Choroid plexus epithelial cell (primary cell): ENCODE results near the gene UPF3B.
"Not testable (repeated sequence)": the region's sequence is repeated elsewhere in the genome, so short reads cannot be mapped to it uniquely, and the experiment has no call there.

ENCODE experiments used
- DNase-seq: peaks from one replicate; pipeline ENCODE4 v3.0.0-alpha.2; 2010; ENCODE audit warnings: low read depth
- H3K4me3 ChIP-seq: 2 replicates; pipeline ENCODE4 v1.5.1; 2011; ENCODE audit warnings: low read depth, mild to moderate bottlenecking, control low read depth, low read length, moderate library complexity
- TF ChIP-seq, protein P1 (sequence below): conservative IDR thresholded peaks from 2 replicates; pipeline ENCODE4 v1.5.1; 2011; ENCODE audit warnings: low read depth, mild to moderate bottlenecking, control low read depth, inconsistent platforms, low read length, moderate library complexity

The UPF3B gene

DNA sequence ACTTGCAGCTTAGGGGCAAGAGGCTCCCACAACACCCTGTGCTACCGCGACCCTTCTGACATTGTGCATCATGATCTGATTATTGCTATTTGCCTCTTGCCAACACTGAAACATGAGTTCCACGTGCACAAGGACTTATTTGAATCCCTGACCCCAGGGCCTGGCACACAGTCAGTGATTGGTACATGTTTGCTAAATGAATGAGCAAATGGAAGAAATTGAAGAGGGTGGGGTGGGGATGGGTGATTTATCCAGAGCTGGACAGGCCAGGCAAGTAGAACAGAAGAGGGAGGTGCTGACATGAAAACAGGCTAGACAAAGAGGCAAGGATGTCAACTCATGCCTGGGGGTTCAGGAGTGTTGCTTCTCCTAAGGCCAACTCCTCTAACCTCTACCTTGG is 36.5 kb downstream of the UPF3B start:
- H3K4me3 ChIP-seq, result no peak overlapping the region
- TF ChIP-seq, protein P1, sequence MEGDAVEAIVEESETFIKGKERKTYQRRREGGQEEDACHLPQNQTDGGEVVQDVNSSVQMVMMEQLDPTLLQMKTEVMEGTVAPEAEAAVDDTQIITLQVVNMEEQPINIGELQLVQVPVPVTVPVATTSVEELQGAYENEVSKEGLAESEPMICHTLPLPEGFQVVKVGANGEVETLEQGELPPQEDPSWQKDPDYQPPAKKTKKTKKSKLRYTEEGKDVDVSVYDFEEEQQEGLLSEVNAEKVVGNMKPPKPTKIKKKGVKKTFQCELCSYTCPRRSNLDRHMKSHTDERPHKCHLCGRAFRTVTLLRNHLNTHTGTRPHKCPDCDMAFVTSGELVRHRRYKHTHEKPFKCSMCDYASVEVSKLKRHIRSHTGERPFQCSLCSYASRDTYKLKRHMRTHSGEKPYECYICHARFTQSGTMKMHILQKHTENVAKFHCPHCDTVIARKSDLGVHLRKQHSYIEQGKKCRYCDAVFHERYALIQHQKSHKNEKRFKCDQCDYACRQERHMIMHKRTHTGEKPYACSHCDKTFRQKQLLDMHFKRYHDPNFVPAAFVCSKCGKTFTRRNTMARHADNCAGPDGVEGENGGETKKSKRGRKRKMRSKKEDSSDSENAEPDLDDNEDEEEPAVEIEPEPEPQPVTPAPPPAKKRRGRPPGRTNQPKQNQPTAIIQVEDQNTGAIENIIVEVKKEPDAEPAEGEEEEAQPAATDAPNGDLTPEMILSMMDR, result no peak
- no peak for DNase-seq

GRCh38 chrX:119809185-119809666 is 43.5 kb downstream of the UPF3B start:
- TF ChIP-seq, protein P1, result no peak
- H3K4me3 ChIP-seq, result no peak overlapping the region
- no peak for DNase-seq

DNA sequence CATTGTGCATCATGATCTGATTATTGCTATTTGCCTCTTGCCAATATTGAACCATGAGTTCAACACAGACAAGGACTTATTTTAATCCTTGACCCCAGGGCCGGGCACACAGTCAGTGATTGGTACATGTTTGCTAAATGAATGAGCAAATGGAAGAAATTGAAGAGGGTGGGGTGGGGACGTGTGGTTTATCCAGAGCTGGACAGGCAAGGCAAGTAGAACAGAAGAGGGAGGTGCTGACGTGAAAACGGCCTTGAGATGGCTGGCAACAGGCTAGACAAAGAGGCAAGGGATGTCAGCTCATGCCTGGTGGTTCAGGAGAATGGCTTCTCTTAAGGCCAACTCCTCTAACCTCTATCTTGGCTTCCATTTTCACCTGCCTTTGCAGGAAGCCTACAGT is 44.3 kb downstream of the UPF3B start:
- not testable (repeated sequence) for H3K4me3 ChIP-seq

GRCh38 chrX:119802546-119802945 is 50.2 kb downstream of the UPF3B start:
- TF ChIP-seq, protein P1, result no peak
- DNase-seq, result no peak

More for the DNA sequence above, 44.3 kb downstream of the UPF3B start:
- DNase-seq, result not testable (repeated sequence)

GRCh38 chrX:119801253-119802221 is 51.2 kb downstream of the UPF3B start:
- no peak for DNase-seq
- H3K4me3 ChIP-seq, result no peak overlapping the region
- TF ChIP-seq, protein P1, result no peak

More at GRCh38 chrX:119802546-119802945, 50.2 kb downstream of the UPF3B start:
- H3K4me3 ChIP-seq, result no peak overlapping the region

- DNase-seq, result peak; percentile 92
- TF ChIP-seq, protein P1, result no peak
- peak within 1 kb of the TSS; percentile 79 for H3K4me3 ChIP-seq
Observed at GRCh38 chrX:119791437-119792231, 61.1 kb downstream of the UPF3B start, which contains the start of gene RPL39. TSS of gene RPL39 (minus strand) at chrX:119791630. CDS start at chrX:119791576, 54 bp downstream.

DNA sequence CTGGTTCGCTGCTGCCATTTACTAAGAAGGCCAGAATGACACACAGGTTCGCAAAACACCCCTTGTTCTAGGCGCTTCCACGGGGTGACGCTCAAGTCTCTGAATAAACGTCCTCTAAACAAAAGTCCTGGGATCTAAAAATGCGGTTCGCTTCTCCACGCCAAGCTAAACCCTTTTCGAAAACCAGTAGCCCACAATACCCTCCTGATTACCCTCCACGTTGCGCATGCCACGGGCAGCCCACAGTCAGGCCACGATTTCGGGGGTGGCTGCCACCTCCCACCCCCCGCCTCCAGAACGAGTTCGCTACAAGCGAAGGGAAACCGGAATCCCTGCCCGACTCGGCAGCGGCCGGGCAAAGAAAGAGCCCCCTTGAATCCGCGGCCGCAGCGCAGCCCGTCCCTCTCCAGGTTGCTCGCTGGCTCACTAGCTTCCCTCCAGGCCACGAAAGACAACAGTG is 61.8 kb downstream of the UPF3B start:
- peak; percentile 52 for DNase-seq

More for the DNA sequence above, 61.8 kb downstream of the UPF3B start:
- TF ChIP-seq, protein P1, result peak; percentile 43
- H3K4me3 ChIP-seq, result peak overlapping the region; percentile 79
